Measurements from ENCODE around the gene LGR6. TPM values are rescaled to one million over a fixed set of nuclear protein-coding genes. Genes with fewer than 3 reads are reported as not detected.

The LGR6 gene
- total RNA-seq, 1 experiment from 2014 or later: 0.08 TPM

- ATAC-seq: 0 out of 2 replicates have a peak, but pooled peaks have one; percentile 51
- no peak overlapping the region for H3K27ac ChIP-seq (ENCODE audit: low read length)
These were observed 162.4 kb downstream of the LGR6 start for GRCh38 chr1:202355944-202356553.

GRCh38 chr1:202357506-202357905, 163.9 kb downstream of the LGR6 start:
- Histone ChIP-seq H3K4me1 (ENCODE audit: control insufficient read depth, insufficient read depth, low read length) (no peaks in the 10 kb centered on the region), H3K27ac (ENCODE audit: low read length) (no peak overlapping the region), H3K4me3 (ENCODE audit: low read depth in 2 of 2, low read length in 2 of 2) (no peak overlapping the region), H3K9me3 (ENCODE audit: control insufficient read depth, insufficient read depth, low read depth, low read length) (no peaks in the 10 kb centered on the region), H3K36me3 (ENCODE audit: control insufficient read depth, insufficient read depth, low read length) (no peaks in the 10 kb centered on the region), H3K27me3 (ENCODE audit: control insufficient read depth, insufficient read depth, low read length) (no peaks in the 10 kb centered on the region)
- CTCF ChIA-PET: no interaction called here
- DNase-seq (ENCODE audit: low read depth, low spot score) (no peak), ATAC-seq (no peak)
- POLR2A ChIA-PET: no interaction called here
- TF ChIP-seq REST (IDR thresholded peaks at IDR 0.05; ENCODE audit: insufficient read depth in 1 of 2, low read depth in 2 of 2, low read length in 1 of 2) (no peak), TCF7L2 (IDR thresholded peaks at IDR 0.05; ENCODE audit: low read depth, low read length) (no peak), CTCF (IDR thresholded peaks at IDR 0.05) (no peak)
- no TSS peak for BruUV-seq (replicated peaks)
- in situ Hi-C loops (cut with HindIII; ENCODE audit: low pct_unique_long_range_greater_than_20kb, low sequenced_read_pairs): no loop called here
- intact Hi-C loops (cut with micrococcal nuclease; ENCODE audit: unreplicated experiment): no loop called here

More at GRCh38 chr1:202355944-202356553, 162.4 kb downstream of the LGR6 start:
- ChIA-PET CTCF (no interaction called here), POLR2A (no interaction called here)
- Histone ChIP-seq H3K4me1 (ENCODE audit: control insufficient read depth, insufficient read depth, low read length) (no peaks in the 10 kb centered on the region), H3K27me3 (ENCODE audit: control insufficient read depth, insufficient read depth, low read length) (no peaks in the 10 kb centered on the region), H3K36me3 (ENCODE audit: control insufficient read depth, insufficient read depth, low read length) (no peaks in the 10 kb centered on the region), H3K9me3 (ENCODE audit: control insufficient read depth, insufficient read depth, low read depth, low read length) (no peaks in the 10 kb centered on the region), H3K4me3 (ENCODE audit: low read depth in 2 of 2, low read length in 2 of 2) (no peak overlapping the region)
- BruUV-seq (replicated peaks): no TSS peak
- DNase-seq (ENCODE audit: low read depth, low spot score): no peak
- intact Hi-C loops (cut with micrococcal nuclease; ENCODE audit: unreplicated experiment) (no loop called here), in situ Hi-C loops (cut with HindIII; ENCODE audit: low pct_unique_long_range_greater_than_20kb, low sequenced_read_pairs) (no loop called here)
- TF ChIP-seq CTCF (IDR thresholded peaks at IDR 0.05): no peak
- TF ChIP-seq TCF7L2 (IDR thresholded peaks at IDR 0.05; ENCODE audit: low read depth, low read length): no peak
- TF ChIP-seq REST (IDR thresholded peaks at IDR 0.05; ENCODE audit: insufficient read depth in 1 of 2, low read depth in 2 of 2, low read length in 1 of 2): no peak
- TF ChIP-seq POLR2AphosphoS5 (IDR thresholded peaks at IDR 0.05; ENCODE audit: low read depth, low read length): no peak
- TF ChIP-seq SIN3A (IDR thresholded peaks at IDR 0.05; ENCODE audit: borderline replicate concordance, insufficient read depth, low read depth, low read length): no peak

Data from Panc1 (cell line).